ENCODE data around the gene EAF1.
"Not testable (repeated sequence)": the region's sequence is repeated elsewhere in the genome, so short reads cannot be mapped to it uniquely, and the experiment has no call there.

Gene EAF1

DNA sequence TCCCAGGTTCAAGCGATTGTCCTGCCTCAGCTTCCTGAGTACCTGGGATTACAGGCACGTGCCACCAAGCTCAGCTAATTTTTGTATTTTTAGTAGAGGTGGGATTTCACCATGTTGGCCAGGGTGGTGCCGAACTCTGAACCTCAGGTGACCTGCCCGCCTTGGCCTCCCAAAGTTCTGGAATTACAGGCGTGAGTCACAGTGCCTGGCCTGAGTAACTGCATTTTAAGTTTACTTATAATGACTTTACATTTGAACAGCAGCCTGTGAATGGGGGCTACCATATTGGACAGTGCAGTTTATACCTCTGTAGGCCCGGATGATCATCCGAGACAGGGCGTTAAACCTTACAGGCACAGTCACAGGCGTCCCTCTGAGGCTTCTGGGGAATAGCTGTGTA, 24.8 kb downstream of the EAF1 start:
- DNase-seq (ENCODE audit: low spot score): no peak

DNA sequence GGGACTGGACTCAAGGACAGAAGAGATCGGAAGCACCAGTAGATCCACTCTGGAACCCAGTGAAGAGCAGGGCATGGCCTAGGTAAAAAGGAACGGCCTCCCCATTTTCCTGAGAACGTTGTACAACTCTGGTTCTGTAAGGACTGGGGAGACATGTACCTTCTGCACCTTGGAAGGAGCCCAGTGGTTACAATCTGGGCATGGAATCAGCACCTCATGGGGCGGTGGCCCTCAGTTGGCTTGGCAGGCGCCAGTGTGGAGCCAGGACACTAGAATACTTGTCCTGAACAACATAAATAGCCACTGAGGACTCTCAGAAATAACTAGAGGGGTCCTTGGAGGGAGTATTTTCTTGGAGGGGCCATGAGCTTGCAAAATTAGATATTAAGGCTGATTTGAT, 25.6 kb downstream of the EAF1 start:
- DNase-seq (ENCODE audit: low spot score): no peak

DNA sequence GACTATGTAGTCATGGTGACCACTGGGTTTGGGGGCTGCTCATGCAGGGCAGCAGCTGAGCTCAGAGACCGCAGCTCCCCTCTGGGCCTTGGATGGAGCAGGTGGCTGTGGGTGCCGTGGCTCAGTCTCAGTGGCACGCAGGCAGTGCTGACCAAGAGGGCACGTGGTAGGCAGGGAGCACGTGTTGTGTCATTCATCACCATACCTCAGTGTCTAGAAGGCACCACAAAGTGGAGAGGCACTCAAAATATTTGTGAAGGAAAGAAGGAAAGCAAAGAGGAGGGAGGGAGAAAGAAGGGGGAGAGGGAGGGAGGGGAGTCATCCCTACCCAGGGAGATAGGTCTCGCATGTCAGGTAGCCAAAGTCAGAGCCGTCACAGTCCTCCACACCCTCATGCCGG, 26.1 kb downstream of the EAF1 start:
- DNase-seq (ENCODE audit: low spot score): no peak

DNA sequence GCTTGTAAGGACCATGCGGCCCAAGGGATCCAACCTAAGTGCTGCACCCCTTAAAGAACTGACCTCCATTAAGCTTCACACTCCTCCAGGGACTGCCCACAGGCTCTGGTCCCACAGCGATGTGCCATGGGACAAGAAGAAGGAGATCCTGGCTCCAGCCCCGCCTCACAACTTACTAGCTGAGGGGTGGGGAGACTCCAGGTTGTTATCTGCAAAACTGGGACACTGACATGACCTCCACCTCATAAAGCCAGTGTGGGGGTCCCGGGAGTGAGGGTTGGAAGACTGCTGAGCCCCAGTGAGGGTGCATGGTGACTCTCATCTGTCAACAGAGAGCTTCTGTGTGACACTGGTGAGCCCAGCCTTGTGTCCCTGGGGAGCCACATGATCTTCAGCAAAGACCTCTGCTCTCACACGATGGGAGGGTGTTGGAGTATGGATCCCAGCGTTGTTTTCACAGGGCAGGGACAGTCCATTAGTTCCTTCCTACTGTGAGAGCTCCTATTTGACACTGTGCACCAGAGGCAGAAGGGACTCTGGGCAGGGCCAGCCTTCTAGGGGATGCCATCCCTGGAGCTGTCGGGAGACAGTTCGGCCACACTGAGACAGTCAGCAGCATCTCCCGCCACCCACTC, 26.7 kb downstream of the EAF1 start:
- DNase-seq (ENCODE audit: low spot score): no peak

DNA sequence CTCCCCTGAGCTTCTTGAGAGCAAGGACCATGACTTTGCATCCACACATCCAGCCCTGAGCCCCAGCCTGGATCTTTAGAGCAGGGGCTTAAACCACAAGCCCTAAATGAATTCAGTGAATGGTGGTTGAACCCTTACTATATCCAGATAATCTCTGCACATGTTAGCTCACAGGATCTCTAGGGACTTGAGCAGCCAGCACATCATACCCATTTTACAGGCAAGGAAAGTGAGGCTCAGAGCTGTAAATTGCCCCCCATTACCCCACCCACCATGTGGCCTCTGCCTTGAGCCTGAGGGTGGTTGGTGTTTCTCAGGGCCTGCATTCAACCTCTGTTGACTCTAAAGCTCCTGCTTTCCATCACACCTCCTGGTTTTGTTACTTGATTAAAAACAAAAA, 27.6 kb downstream of the EAF1 start:
- DNase-seq (ENCODE audit: low spot score): no peak

DNA sequence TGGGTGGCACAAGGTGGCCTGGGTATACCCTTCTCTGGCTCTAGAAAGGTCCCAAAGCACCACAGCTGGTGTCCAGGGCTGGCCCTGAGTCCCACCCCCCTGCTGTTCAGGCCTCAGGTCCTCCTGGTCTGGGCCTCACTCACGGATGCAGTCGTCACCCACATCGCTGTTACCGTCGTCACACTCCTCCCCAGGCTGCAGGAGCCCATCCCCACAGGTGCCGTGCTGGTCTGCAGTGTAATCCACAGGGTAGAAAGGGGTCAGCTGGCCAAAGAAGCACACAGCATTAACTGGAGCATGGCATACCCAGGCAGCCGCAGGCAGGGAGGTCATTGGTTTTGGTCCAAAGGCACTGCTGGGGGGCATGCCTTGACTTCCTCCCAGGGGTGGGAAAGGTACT, 28.4 kb downstream of the EAF1 start:
- DNase-seq (ENCODE audit: low spot score): no peak

DNA sequence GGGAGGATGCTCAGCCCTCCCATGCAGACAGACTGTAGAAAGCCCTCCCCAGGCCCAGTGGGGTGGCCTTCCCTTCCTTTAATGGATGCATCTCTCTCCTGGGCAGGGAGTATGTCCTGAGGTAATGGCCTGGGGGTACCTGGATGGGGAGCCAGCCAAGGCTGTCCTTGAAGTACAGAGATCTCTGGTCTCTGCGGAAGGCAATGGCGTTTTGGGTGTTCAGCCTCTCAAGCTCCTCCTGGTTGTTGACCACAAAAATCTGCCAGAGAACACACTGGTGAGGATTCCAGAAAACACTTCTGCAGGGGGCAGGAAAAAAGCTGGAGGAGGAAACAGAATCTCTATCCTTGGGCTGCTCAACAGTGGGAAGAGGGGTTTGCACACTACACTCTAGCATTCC, 28.9 kb downstream of the EAF1 start:
- no peak for DNase-seq (ENCODE audit: low spot score)

DNA sequence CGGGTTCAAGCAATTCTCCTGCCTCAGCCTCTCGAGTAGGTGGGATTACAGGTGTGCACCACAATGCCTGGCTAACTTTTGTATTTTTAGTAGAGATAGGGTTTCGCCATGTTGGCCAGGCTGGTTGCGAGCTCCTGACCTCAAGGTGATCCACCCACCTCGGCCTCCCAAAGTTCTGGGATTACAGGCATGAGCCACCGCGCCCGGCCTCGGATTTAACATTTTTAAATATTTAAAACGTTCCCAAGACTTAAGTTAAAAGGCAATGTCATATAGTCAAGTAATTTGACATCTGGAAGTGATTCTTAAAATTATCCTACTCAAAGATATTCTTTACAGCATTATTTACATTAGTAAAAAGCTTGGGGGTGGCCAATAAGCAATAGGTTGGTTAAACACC, 29.5 kb downstream of the EAF1 start:
- not testable (repeated sequence) for DNase-seq (ENCODE audit: low spot score)

DNA sequence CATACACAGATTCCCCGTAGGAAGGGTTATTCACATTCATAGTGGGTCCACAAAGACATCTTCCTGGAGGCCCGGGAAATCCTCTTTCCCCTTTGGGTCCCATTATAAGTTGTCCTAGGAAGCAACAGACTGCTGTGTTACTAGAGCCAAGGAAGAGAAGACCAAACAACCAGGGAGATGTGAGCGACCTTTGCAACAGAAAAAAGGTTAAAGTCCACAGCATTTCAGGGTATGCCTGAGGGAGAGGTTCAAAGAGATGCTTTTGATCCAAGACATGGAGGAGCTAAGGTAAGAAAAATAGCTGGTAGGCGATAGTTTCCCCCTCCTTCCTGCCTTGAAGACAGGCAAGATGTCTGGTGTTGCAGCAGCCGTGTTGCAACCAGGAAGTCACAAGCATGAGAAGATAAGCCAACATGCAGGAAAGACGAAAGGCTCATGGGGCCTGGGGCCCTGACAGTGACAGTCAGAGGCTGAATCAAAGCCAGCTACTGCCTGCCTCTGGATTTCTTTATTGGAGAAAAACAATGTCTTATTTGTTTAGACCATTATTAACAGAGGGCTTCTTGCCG, 30.9 kb downstream of the EAF1 start:
- DNase-seq (ENCODE audit: low spot score): no peak

DNA sequence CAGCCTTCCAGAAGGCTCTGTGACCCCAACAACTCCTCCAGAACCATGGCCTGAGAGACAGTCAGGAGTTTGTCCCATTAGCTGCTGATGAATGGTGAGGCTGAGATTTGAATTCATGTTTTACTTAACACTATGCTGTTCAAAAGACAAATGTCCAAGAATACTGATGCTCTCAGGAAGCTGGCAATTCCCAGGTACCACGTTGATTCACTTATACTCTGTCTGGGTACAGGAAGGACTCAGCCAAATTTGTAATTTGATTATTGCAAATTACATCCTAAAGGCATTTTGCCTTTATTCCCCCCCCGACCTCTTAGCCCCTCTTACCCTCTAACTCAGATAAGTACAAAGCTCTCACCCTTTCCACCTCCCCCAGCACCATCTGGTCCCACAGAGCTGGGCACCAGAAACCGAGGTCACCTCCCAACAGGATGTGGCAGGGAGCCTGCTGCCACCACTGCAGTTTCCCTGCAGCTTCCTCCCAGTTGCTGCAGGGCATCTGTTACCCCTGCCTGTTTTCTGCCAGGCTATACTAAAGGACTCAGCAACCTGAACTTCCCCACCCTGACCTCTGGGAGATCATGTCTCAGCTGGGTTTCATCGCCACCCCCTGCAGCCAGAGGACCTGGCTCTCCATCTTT, 33.6 kb downstream of the EAF1 start:
- peak; percentile 4 for DNase-seq (ENCODE audit: low spot score)

DNA sequence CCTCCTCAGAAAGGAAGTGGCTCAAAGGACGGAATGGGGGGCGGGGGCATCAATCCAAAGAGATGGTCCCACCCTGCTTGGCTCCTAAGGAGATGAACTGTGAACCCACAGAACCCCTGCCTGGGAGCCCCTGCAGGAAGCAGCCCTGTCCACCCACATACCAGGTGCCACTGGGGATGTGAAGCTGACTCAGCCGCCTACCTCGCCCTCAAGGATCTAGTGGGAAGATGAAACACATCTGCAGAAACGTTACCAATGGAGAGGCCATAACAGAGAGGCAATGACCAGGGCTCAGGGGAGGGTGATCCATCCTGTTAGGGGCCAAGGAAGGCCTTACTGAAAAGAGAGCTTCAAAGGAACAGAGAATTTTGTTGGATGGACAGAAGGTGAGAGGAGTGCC, 35.1 kb downstream of the EAF1 start:
- no peak for DNase-seq (ENCODE audit: low spot score)

DNA sequence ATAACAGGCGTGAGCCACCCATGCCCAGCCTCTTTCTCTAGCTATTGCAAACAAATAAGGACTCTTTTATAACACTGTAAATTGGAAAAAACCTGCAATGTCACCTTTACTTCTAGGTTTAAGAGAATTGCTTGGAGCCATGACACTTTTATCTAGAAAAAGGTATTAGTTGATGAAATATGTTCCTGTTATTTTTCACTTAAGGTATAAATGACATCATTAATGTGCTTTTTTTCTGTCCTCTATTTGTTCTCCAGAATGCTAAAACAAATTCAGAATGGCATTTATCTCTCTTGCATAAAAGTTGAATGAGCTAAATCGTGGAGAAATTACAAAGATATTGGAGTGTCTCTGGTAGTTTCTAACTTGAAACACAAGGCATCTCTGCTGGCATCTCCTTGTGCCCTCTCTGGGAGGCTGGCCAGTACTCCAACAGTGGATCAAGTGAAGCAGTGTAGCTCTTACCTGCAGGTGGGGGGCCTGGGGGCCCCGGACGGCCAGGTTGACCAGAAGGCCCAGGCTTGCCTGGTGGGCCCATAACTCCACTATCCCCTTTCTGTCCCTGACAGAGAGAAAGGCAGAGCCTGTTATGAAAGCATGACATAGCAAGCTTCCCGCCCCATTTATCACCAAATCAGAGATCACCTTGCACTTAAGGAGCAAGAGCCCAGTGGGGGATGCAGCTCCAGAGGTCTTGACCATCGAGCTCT, 38.6 kb downstream of the EAF1 start:
- DNase-seq (ENCODE audit: low spot score): no peak

DNA sequence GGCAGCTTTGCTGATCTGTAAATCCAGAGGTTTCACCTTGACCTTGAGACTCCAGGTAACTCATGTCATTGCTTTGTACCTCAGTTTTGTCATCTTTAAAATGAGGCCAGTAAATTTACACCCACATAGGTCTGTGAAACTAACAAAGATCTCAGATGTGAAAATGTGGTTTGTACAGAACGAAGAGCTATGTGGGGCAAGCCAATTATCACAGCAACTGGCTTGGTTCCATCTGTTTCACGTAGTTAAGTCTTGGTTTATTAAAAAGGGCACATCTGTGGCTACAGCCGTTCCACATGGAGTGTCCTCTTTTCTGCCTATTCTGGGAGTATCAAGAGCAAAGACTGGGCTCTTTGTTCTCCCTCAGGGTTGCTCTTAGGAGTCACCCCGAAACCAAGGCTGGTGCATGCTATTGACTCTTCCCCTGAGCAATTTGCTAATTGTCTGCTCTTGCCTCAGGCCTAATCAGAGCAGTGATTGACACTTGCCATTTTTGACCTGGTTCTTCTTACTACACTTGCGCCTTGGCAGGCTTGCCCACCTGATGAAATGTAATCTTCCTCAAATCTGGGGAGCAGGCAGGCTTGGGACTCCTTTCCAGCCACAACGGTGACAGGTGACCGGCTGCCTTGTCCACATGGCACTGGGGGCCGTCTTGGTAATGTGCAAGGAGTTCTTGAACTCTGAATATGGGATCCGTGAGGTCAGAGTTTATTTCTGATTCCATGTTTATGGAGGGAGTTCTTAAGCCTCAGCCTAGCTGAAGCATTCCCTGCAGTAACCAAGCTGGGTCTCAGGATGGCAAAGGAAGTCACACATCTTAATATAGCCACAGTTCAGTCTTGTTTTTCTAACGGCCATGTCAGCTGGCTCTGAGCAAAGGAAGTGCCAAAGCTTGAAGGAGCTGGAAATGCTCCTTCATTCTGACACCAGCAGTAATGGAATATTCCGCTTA, 40.1 kb downstream of the EAF1 start:
- no peak for DNase-seq (ENCODE audit: low spot score)

DNA sequence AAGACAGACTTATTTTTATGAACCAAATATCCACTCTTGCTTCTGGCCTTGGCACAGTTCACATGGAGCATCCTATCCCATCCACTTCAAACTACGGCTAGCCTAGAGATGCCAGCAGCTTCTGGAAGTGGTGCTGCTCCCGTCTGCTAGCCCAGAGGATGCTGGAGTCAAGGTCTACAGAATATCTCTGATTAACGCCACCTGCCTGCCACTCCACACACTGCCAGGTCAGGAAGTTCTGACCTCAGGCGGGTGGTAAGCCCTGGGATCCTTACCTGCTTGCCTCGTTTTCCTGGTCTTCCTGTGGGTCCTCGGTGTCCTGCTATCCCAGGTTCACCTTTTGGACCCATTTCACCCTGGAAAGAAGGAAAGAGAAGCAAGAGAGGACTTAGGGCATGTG, 42.9 kb downstream of the EAF1 start:
- DNase-seq (ENCODE audit: low spot score): no peak

DNA sequence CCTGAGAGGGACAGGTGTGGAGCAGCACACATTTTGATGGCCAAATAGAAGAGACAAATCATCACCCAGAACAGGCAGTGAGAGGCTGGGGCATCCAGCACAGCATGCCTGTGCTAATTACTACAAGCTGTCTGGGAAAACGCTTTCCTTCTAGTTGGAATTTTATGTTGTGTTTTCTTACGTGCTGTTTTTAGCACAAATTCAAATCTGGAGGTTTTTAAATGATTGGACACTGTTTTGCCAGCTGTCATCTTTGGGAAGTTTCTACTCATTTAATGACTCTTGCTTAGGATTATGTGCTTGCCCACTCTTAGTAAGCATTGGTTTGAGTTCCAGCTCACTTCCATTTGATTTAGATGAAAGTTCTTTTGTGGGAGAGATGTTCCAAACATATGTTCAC, 43.5 kb downstream of the EAF1 start:
- no peak for DNase-seq (ENCODE audit: low spot score)

DNA sequence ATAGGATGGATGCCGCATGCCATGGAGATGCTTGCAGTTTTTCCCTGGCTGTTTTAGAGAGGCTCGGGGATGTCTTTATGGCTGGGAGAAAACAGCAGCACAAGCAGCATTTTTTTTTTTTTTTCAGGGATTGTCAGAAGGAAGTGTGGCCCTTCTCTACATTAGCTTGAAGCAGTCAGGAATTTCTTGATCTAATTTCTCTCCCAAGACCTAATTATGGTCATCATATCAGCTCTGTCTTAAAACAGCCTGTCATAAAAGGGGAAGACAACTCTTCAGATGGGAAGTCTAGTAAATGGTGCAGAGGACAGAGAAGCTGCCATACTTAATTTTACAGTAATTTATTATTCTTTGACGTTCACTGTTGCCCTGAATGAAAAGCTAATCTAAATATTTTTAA, 44.5 kb downstream of the EAF1 start:
- DNase-seq (ENCODE audit: low spot score): no peak

DNA sequence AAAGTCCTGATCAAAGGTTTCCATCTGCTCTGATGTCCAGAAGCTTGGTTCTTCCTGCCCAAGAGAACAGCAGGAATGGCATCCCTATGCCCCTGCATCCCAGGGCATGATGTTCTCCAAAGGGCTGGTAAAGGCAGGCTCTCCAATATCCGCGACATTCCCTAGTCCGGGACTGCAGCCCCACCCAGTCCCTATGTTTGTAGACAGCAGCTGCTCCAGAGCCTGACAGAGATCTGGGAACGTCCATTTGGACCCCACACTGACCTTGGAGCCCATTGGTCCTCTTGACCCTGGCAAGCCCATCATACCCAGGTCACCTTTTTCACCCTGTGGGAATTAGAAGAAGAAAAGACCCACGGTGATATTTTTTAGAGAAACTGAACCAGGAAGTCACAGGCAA, 47.8 kb downstream of the EAF1 start:
- no peak for DNase-seq (ENCODE audit: low spot score)

DNA sequence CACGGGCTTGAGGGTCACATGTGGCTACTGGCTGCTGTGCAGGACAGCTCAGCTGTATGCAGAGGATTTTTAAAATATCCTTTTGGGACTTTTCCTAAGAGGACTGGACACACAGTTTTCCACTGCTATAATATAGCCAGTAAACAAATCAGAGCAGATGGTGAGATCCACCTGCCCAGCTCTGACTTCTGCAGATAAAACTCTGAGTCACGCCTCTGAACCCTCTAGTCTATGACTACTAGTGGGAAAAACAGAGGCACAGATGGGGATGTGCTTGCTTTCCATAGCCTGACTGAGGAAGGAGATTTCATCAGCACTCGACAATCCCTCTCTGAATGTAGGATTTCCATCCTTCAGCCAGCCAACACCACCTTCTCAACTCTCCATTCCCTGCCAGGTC, 49.0 kb downstream of the EAF1 start:
- DNase-seq (ENCODE audit: low spot score): no peak

DNA sequence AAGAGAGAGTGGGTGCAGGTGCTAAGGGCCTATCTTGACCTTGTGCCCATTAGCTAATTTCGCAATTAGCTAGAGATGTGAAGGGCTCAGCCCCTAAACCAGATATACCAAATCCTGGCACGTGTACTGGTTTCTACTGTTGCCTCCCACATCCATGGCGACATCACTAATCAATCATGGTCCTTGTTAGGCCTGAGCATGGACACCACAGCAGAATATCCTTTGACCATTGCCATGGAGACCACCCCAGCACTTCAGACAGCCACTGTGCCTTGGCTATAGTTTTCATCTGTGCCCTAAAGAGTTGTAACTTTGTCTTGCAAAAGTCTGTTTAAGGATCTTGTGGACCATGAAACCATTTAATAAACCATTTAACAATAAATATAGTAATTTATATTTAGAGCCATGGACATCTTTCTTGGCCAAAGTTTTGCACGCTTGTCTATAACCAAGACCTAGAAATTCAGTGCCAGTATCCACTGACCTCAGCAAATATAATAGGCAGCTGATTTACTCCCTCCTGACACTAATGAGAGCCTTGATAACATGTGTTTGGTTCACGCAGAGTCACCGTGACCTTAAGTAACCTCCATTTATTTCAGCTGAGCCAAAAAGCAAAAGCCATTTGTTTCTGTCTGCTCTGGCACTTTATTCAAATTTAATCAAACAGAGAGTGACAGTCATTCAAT, 50.7 kb downstream of the EAF1 start:
- DNase-seq (ENCODE audit: low spot score): no peak

DNA sequence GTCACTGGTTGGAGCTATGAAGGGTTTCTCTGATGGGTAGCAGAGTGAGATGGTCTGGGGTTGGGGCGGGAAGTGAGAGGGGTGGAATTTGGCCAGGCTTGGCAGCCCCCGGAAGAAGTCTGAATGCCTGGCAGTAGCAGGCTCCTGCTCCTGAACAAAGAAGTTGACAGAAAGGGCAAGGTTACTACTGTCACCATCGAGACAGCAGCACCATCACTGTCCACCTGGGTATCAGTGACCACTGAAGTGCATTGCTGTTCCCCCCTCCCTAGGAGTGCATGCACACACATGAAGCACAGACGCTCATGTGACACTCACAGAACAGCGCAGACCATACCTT, 51.2 kb downstream of the EAF1 start:
- DNase-seq (ENCODE audit: low spot score): no peak

DNA sequence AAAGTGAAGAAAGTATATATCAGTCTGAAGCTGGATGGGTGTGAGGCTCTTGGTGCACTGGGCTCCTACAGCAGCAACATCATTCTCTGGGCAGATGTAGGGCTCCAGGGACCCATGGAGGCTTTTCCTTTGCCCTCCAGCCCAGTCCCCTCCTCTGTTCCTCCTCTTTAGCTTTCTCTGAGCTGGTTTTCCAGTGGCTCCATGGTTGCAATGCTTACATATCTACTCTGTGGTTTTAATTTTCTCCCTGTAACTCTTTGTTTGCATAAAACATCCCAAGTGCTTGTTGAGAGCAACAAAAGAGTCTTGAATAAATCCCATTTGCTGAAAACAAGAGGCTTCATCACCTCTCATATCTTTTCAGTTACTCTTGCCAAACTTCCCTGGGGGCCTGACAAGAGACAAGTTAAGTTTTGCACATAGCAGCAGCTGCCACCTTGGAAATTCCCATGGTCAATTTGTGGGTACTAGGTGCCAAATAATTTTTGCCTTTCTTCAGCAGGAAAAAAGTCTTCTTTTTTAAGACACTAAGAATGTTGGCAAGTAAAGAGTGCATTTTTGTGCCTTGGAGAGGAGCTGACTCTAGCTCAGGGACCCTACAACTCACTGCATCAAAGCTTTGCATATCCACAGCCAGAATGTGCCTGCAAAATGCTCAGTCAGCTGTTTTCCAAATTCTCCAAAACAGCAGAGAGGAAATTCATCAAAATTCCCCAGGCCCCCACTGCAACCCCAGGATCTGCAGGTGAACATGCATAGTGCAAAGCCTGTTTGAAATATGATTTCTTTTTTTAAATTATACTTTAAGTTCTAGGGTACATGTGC, 52.2 kb downstream of the EAF1 start:
- DNase-seq (ENCODE audit: low spot score): no peak
